HG03108 (cell line): Measurements from ENCODE around the gene CFAP68.
"Not testable (repeated sequence)": the region's sequence is repeated elsewhere in the genome, so short reads cannot be mapped to it uniquely, and the experiment has no call there.

Source experiments
- ATAC-seq: cut with Tn5 transposase; IDR thresholded peaks from one replicate; pipeline ENCODE4 v1.9.1; 2021; ENCODE audit warnings: moderate library complexity; ENCODE audit not compliant: unreplicated experiment

The CFAP68 gene

DNA sequence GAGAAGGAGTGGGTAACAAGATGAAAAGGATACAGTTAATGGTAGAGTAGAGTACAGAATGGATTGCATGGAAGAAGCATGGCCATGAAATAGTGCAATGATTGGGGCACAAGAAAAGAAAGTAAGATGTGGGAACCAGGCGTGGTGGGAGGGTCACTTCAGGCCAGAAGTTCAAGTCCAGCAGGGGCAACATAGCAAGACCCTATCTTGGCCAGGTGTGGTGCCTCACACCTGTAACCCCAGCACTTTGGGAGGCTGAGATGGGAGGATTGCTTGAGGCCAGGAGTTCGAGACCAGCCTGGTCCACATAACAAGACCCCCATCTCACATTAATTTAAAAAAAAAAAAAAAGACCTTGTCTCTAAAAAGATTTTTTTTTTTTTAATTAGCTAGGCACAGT lies 38.0 kb downstream of the CFAP68 start:
- ATAC-seq, result no peak

GRCh38 chr11:111917788-111918187 lies 38.4 kb downstream of the CFAP68 start:
- no peak for ATAC-seq

- no peak for ATAC-seq
These were observed 39.3 kb downstream of the CFAP68 start, which contains the start of gene C11orf52 for GRCh38 chr11:111918390-111919256. Gene C11orf52 (plus strand): TSS chr11:111918913. CDS start chr11:111918973, 60 bp downstream.

DNA sequence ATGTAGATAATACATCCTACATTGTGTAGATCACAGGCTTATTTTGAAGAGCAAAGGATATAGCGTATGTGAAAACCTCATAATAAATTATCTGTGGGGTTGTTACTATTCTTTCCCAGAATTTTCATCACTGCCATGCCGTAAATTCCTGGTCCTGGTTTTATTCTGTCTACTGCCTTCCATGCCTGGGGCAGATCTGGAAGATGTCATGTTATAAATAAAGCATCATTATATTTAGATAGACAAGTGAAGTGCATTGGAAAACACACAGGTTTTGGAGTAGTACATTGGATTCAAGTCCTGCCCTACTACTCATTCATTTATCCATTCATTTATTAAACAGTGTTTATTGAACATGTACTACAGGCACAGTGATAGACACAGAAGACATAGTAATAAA lies 41.6 kb downstream of the CFAP68 start:
- no peak for ATAC-seq

DNA sequence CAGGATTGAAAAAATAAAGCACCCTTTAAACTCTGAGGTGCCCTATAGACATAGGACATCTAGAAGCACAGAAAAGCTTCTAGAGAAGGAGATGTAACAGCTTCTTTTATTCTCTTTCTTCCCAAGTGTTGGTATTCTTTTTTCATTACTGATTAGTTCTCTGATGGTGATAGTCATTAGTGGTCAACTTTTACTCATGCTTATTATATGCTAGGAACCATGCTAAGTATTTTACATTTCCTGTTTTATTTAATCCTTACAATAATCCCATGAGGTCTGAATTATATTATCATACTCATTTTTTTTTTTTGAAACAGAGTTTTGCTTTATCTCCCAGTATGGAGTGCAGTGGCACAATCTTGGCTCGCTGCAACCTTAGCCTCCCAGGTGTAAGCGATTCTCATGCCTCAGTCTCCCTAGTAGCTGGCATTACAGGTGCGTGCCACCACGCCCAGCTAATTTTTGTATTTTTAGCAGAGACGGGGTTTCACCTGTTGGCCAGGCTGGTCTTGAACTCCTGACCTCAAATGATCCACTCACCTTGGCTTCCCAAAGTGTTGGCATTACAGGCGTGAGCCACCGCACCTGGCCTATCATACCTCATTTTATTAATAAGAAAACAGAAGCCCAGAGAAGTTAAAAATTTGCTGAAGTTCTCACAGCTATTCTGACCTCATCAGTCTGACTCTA lies 42.3 kb downstream of the CFAP68 start:
- ATAC-seq, result no peak

DNA sequence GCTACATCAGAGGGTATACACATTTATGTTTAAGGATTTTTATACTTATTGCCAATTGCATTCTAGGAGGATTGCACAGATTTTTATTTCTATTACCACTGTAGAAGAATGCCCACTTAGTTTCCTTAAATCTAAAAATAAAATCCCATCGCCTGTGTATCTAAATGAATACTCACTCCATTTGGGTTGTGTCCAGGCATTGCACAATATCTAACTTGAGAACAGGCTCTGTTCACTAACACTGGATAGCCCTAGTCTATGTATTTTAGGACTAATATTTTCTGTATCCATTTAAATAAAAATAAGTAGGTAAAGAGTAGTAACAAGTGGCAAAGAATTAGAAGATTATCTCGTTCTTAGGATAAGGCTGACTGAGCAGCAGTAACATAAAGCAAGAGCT lies 43.5 kb downstream of the CFAP68 start:
- ATAC-seq, result no peak

DNA sequence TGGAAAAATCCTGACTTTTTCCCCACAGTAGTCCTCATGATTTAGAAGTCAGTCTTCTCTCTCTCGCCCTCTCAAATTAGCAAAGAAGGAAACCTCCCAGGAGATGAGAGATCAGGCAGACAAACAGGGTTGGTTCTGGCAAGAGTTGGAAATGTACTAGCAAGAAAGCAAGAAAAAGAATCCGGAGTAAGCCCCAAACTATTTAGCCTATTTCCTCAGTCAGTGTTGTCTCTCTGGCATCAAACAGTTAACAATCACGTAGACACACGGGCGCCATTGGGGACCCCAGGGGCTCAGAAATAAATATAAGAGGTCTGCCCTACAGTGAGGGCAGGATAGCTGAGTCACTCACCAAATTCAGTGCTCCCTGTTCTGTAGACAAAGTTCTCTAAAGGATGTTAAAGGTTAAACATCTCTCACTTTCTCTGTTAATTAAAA lies 44.0 kb downstream of the CFAP68 start:
- no peak for ATAC-seq

- ATAC-seq, result no peak
These were observed 44.6 kb downstream of the CFAP68 start for GRCh38 chr11:111923951-111924350.

DNA sequence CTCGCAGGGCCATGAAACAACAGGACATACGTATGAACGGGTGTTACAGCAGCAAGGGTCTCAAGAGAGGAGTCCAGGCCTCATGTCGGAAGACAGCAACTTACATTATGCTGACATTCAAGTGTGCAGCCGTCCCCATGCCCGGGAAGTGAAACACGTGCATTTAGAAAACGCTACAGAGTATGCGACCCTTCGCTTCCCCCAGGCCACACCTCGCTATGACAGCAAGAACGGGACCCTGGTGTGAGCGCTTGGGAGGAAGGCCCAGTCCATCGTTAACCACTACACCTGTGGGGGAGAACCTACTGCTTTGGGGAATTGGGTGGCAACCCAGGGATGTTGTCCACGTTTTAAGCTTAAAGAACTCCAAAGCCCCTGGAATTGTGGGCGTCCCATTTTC lies 46.6 kb downstream of the CFAP68 start:
- ATAC-seq, result no peak

DNA sequence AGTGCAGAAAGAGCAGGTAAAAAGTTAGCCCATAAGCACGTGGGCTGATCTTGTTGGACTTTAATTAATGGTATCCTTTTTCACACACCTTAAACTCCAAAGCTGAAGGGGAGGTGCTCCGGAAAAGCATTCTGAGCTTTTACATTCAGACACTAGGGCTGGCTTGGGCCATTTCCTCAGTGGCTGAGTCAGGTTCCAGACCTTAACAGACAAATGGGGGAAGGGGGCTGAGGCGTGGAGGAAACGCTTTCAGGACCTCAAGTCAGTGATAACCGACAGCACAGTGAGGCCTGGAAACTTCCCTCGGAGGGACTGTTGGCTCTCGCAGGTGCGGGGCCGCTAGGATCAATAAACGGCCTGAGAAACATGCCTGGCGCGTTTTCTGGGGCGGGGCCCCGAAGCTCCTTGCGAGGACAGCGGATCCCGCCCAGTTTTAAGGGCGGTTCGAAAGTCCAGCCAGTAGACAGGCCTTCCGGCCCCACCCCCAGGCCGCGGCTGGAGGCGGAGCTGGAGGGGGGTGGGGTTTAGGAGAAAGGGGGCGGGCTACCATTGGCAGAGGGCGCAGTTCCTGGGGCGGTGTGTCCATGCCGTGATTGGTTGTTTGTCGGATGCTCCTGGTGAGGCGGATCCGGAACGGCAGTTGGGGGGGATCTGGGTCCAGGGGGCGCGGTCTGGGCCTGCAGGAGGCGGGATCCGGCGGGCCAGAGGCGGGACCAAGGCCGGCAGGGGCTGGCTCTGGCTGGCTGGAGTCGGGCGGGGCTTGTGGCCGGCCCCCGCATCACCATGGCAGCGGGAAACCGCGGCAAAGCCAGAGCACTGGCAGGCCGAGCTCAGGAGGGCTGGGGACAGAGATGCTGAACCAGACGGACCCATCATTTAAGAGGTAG lies 47.4 kb downstream of the CFAP68 start:
- ATAC-seq, result peak; percentile 92

DNA sequence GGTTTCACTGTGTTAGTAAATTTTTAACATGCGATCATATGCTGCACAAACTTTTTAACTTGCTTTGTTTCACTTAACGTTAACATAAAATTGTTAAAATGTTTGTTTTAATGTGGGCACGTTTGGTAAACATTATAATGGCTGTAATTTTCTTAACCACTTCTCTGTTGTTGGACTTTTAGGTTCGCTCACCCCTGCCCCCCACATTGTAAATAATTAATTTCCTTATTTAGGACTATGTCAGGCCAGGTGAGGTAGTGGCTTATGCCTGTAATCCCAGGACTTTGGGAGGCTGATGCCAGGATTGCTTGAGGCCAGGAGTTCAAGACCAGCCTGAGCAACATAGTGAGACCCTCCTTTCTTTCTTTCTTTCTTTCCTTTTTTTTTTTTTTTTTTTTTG lies 51.1 kb downstream of the CFAP68 start:
- ATAC-seq, result no peak

- no peak for ATAC-seq
These were observed 53.2 kb downstream of the CFAP68 start for GRCh38 chr11:111932611-111932950.

DNA sequence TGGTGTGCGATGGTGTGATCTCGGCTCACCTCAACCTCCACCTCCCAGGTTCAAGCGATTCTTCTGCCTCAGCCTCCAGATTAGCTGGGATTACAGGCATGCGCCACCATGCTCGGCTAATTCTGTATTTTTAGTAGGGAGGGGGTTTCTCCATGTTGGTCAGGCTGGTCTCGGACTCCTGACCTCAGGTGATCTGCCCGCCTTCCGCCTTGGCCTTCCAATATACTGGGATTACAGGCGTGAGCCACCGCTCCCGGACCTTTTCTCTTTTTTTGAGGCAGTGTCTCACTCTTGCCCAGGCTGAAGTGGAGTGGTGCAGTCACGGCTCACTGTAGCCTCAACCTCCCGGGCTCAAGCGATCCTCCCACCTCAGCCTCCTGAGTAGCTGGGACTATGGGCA lies 53.8 kb downstream of the CFAP68 start:
- not testable (repeated sequence) for ATAC-seq

DNA sequence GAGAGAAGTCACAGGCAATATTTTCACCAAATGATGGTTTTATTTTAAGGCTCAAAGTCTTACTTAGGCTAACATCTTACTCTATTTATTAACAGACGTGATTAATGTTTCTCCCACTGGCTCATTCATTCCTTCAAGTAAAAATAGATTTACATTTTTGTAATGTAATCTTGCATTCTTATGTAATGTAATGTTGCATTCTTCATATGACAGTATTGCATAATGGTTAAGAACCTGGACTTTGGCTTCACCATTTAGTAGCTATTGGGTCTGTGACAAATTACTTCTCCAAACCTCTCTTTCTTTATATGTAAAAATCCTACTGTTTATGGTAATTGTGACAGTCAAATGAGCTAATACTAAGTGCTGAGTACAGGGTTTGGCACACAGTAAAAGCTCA lies 54.5 kb downstream of the CFAP68 start:
- no peak for ATAC-seq

- no peak for ATAC-seq
These were observed 55.0 kb downstream of the CFAP68 start for GRCh38 chr11:111934306-111934705.
